ENCODE results near the gene GP1BA.

The GP1BA gene

DNA sequence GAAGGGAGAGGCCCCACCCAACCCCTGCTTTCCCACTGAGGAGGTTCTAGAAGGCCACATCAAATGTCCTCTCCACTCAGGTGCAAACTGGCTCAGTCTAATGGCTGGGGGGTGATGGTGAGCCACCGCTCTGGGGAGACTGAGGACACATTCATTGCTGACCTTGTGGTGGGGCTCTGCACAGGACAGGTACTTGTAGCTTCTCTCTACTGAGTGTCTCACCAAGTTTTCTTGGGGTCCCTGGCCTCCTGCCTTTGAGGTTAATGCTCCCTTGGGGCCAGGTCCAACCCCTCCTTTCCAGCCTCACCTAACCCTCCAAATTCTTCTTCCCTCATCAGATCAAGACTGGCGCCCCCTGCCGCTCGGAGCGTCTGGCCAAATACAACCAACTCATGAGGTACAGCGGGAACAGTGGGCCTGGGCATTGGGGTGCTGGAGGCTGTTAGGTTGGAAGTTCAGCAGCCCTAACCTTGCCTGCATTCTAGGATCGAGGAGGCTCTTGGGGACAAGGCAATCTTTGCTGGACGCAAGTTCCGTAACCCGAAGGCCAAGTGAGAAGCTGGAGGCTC, 24.5 kb downstream of the GP1BA start:
- ChIA-PET POLR2A (no interaction called here), CTCF (interaction anchor here (0.6 to 8.5 kb wide), 7 partner anchors 9 to 51 kb away, joined by 3 to 69 read pairs (median 4); partner anchors contain the start of genes RNF167, SLC25A11 and SPAG7)
- 90% methylated on average over 10 of the region's 10 CpGs for WGBS (ENCODE audit: insufficient coverage)
- Histone ChIP-seq H3K4me3 (ENCODE audit: control insufficient read depth in 1 of 7, extremely low read depth in 1 of 7, insufficient read depth in 4 of 7, low read depth in 2 of 7, low read length in 6 of 7) (no peak overlapping the region), H3K4me1 (ENCODE audit: control extremely low read depth in 1 of 4, control insufficient read depth in 4 of 4, insufficient read depth in 4 of 4, low read length in 3 of 4) (peaks cover 0 to 4% (median 0%) of the 10 kb centered on the region in 4 experiments), H3K9me3 (ENCODE audit: control extremely low read depth in 1 of 5, control insufficient read depth in 4 of 5, insufficient read depth in 2 of 5, low read depth in 1 of 5, low read length in 4 of 5) (no peaks in the 10 kb centered on the region), H3K27me3 (replicated peaks in 2 of 5; ENCODE audit: control insufficient read depth in 4 of 5, insufficient read depth in 5 of 5, low read length in 4 of 5) (no peaks in the 10 kb centered on the region), H3K27ac (ENCODE audit: insufficient read depth in 1 of 2, low read depth in 1 of 2, low read length in 2 of 2, poor library complexity in 1 of 2, severe bottlenecking in 2 of 2) (no peak overlapping the region), H3K36me3 (ENCODE audit: control insufficient read depth in 4 of 4, insufficient read depth in 4 of 4, low read length in 3 of 4) (peaks cover 7 to 22% (median 19%) of the 10 kb centered on the region in 4 experiments)
- DNase-seq: peak in 2 of 3 donors; percentile 54 to 57

DNA sequence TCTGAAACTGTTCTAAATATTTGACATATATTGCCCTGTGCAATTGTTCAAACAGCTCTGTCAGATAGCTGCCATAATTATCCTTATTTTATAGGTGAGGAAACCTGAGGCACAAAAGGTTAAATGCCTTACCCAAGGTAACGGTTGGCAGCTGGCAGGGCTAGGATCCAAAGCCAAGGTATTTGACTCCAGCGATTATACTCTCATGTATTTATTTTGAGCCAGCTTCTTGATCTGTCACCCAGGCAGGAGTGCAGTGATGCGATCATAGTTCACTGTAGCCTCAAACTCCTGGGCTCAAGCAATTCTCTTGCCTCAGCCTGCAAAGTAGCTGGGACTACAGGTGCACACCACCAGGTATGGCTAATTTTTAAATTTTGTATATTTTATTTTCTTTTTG, 26.0 kb downstream of the GP1BA start:
- H3K9me3 ChIP-seq (ENCODE audit: control extremely low read depth in 1 of 5, control insufficient read depth in 4 of 5, insufficient read depth in 2 of 5, low read depth in 1 of 5, low read length in 4 of 5): no peaks in the 10 kb centered on the region
- ChIA-PET POLR2A (no interaction called here), CTCF (interaction anchor here (1.0 to 8.5 kb wide), 4 partner anchors 8 to 49 kb away, joined by 3 to 69 read pairs (median 4); partner anchors contain the start of genes RNF167, SLC25A11 and SPAG7)
- no peaks in the 10 kb centered on the region for H3K4me1 ChIP-seq (ENCODE audit: control extremely low read depth in 1 of 4, control insufficient read depth in 4 of 4, insufficient read depth in 4 of 4, low read length in 3 of 4)
- 94% methylated on average over 3 of the region's 3 CpGs for WGBS (ENCODE audit: insufficient coverage)
- H3K27ac ChIP-seq (ENCODE audit: insufficient read depth in 1 of 2, low read depth in 1 of 2, low read length in 2 of 2, poor library complexity in 1 of 2, severe bottlenecking in 2 of 2): no peak overlapping the region
- no peak overlapping the region for H3K4me3 ChIP-seq (ENCODE audit: control insufficient read depth in 1 of 7, extremely low read depth in 1 of 7, insufficient read depth in 4 of 7, low read depth in 2 of 7, low read length in 6 of 7)
- no peaks in the 10 kb centered on the region for H3K27me3 ChIP-seq (replicated peaks in 2 of 5; ENCODE audit: control insufficient read depth in 4 of 5, insufficient read depth in 5 of 5, low read length in 4 of 5)
- peaks cover 7 to 23% (median 20%) of the 10 kb centered on the region in 4 experiments for H3K36me3 ChIP-seq (ENCODE audit: control insufficient read depth in 4 of 4, insufficient read depth in 4 of 4, low read length in 3 of 4)
- DNase-seq: no peak

DNA sequence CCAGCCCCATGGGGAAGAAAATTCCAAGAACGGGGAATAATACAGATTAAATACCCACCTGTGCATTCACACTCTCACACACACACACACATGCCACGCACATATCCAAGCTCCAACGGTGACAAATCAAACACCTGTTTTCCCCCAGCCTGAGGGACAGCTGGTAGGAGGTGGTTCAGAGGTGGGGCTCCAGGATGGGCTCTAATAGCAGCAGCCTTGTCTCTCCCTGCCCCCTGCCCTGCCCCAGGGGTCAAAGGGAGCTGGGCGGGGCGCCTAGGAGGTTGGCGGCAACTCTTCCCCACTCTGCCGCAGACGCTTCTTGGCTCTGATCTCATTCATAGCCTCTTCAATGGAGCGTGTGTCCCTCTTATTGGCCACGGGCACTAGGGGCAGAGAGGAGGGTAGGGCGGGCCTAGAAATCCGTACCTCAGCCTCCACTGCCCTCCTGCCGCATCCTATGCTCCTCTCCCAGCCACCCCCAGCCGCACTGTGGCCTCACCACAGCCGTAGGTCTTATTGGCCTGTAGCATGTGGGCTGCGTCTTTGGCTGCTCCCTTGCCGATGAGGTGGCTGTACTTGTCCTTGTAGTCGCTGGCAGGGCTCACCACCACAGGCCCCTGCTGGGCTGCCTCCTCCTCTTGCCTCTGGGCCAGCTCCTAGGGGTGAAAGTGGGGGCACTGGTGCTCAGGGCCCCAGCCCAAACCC, 27.3 kb downstream of the GP1BA start:
- WGBS (ENCODE audit: insufficient coverage): 98% methylated on average over 7 of the region's 18 CpGs
- Histone ChIP-seq H3K4me3 (ENCODE audit: control insufficient read depth in 1 of 7, extremely low read depth in 1 of 7, insufficient read depth in 4 of 7, low read depth in 2 of 7, low read length in 6 of 7) (no peak overlapping the region), H3K27me3 (replicated peaks in 2 of 5; ENCODE audit: control insufficient read depth in 4 of 5, insufficient read depth in 5 of 5, low read length in 4 of 5) (no peaks in the 10 kb centered on the region), H3K27ac (ENCODE audit: insufficient read depth in 1 of 2, low read depth in 1 of 2, low read length in 2 of 2, poor library complexity in 1 of 2, severe bottlenecking in 2 of 2) (no peak overlapping the region), H3K9me3 (ENCODE audit: control extremely low read depth in 1 of 5, control insufficient read depth in 4 of 5, insufficient read depth in 2 of 5, low read depth in 1 of 5, low read length in 4 of 5) (no peaks in the 10 kb centered on the region), H3K4me1 (ENCODE audit: control extremely low read depth in 1 of 4, control insufficient read depth in 4 of 4, insufficient read depth in 4 of 4, low read length in 3 of 4) (no peaks in the 10 kb centered on the region), H3K36me3 (ENCODE audit: control insufficient read depth in 4 of 4, insufficient read depth in 4 of 4, low read length in 3 of 4) (peaks cover 7 to 23% (median 20%) of the 10 kb centered on the region in 4 experiments)
- ChIA-PET POLR2A (no interaction called here), CTCF (interaction anchor here (1.2 to 8.5 kb wide), 4 partner anchors 7 to 23 kb away, joined by 3 to 69 read pairs (median 3); partner anchors contain the start of genes PFN1 and SPAG7)
- DNase-seq: no peak

DNA sequence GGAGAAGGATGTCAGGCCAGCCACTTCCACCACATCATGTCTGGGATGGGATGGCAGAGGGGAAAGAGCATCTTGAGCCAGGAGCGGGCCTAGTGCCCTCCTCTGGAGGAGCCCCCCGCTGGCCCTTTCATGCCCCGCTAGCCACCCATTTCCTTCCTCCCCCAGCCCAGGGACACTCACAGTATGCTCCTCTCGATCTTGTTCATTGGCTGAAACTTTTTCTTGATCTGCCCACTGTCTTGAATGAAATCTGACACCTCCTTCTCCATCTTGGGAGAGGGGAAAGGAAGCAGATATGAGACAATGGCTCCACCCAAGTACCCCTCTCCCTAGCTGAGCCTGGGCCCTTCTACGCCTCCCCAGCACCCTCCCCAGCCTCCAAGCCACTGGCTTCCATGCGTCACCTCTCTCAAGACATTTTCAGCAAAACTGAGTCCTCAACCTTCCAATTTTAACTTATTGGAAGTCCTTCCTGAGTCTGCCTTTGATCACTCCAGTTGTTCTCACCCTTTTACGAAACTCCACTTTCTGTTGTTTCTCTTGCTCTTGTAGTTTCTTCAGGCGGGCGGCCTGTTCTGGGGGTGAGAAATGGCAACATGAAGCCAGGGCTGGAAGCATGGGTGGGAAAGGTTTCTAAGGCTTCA, 28.3 kb downstream of the GP1BA start:
- Histone ChIP-seq H3K27ac (ENCODE audit: insufficient read depth in 1 of 2, low read depth in 1 of 2, low read length in 2 of 2, poor library complexity in 1 of 2, severe bottlenecking in 2 of 2) (no peak overlapping the region), H3K4me1 (ENCODE audit: control extremely low read depth in 1 of 4, control insufficient read depth in 4 of 4, insufficient read depth in 4 of 4, low read length in 3 of 4) (peaks cover 0 to under 1% (median 0%) of the 10 kb centered on the region in 4 experiments), H3K27me3 (replicated peaks in 2 of 5; ENCODE audit: control insufficient read depth in 4 of 5, insufficient read depth in 5 of 5, low read length in 4 of 5) (no peaks in the 10 kb centered on the region), H3K36me3 (ENCODE audit: control insufficient read depth in 4 of 4, insufficient read depth in 4 of 4, low read length in 3 of 4) (peaks cover 7 to 23% (median 20%) of the 10 kb centered on the region in 4 experiments), H3K4me3 (ENCODE audit: control insufficient read depth in 1 of 7, extremely low read depth in 1 of 7, insufficient read depth in 4 of 7, low read depth in 2 of 7, low read length in 6 of 7) (no peak overlapping the region), H3K9me3 (ENCODE audit: control extremely low read depth in 1 of 5, control insufficient read depth in 4 of 5, insufficient read depth in 2 of 5, low read depth in 1 of 5, low read length in 4 of 5) (no peaks in the 10 kb centered on the region)
- ChIA-PET CTCF (interaction anchor here (1.2 kb wide), 2 partner anchors 12 to 24 kb away, joined by 3 read pairs; partner anchors contain the start of gene PFN1), POLR2A (no interaction called here)
- DNase-seq: no peak
- WGBS (ENCODE audit: insufficient coverage): 89% methylated on average over 5 of the region's 9 CpGs

DNA sequence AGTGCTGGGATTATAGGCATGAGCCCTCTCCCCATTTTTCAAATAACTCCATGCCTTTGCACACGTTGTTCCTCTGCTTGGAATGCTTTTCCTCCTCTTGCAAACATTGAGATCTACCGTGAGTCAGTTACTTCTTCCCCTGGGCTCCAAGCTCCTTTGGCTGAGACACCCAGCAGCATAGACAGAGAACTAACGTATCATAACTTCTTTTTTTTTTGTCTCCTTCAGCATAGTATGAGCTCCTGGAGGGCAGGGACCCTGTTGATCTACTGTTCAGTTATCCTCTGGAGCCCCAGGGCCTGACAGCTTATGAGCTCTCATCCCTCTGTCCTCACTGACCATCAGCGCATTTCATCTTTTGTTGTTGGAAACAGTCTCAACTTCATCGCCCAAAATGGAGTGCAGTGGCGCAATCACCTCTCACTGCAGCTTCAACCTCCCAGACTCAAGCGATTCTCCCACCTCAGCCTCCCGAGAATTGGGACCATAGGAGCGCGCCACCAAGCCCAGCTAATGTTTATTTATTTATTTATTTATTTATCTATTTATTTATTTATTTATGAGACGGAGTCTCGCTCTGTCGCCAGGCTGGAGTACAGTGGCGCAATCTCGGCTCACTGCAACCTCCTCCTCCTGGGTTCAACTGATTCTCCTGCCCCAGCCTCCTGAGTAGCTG, 33.4 kb downstream of the GP1BA start:
- no peak overlapping the region for H3K27ac ChIP-seq (ENCODE audit: insufficient read depth in 1 of 2, low read depth in 1 of 2, low read length in 2 of 2, poor library complexity in 1 of 2, severe bottlenecking in 2 of 2)
- over 99% methylated on average over 9 of the region's 15 CpGs for WGBS (ENCODE audit: insufficient coverage)
- no peaks in the 10 kb centered on the region for H3K9me3 ChIP-seq (ENCODE audit: control extremely low read depth in 1 of 5, control insufficient read depth in 4 of 5, insufficient read depth in 2 of 5, low read depth in 1 of 5, low read length in 4 of 5)
- CTCF ChIA-PET: interaction anchor here (1.3 to 7.1 kb wide), 4 partner anchors 10 to 62 kb away, joined by 4 to 69 read pairs (median 29); partner anchors contain the start of genes CAMTA2, CHRNE and ENO3
- H3K36me3 ChIP-seq (ENCODE audit: control insufficient read depth in 4 of 4, insufficient read depth in 4 of 4, low read length in 3 of 4): peaks cover 5 to 19% (median 11%) of the 10 kb centered on the region in 4 experiments
- DNase-seq: no peak
- H3K4me1 ChIP-seq (ENCODE audit: control extremely low read depth in 1 of 4, control insufficient read depth in 4 of 4, insufficient read depth in 4 of 4, low read length in 3 of 4): peaks cover 6 to 28% (median 21%) of the 10 kb centered on the region in 4 experiments
- H3K4me3 ChIP-seq (ENCODE audit: control insufficient read depth in 1 of 7, extremely low read depth in 1 of 7, insufficient read depth in 4 of 7, low read depth in 2 of 7, low read length in 6 of 7): no peak overlapping the region
- no peaks in the 10 kb centered on the region for H3K27me3 ChIP-seq (replicated peaks in 2 of 5; ENCODE audit: control insufficient read depth in 4 of 5, insufficient read depth in 5 of 5, low read length in 4 of 5)
- POLR2A ChIA-PET: interaction anchor here (0.6 to 1.8 kb wide), 2 partner anchors 56 to 329 kb away, joined by 3 to 6 read pairs; no protein-coding TSS in a partner anchor

DNA sequence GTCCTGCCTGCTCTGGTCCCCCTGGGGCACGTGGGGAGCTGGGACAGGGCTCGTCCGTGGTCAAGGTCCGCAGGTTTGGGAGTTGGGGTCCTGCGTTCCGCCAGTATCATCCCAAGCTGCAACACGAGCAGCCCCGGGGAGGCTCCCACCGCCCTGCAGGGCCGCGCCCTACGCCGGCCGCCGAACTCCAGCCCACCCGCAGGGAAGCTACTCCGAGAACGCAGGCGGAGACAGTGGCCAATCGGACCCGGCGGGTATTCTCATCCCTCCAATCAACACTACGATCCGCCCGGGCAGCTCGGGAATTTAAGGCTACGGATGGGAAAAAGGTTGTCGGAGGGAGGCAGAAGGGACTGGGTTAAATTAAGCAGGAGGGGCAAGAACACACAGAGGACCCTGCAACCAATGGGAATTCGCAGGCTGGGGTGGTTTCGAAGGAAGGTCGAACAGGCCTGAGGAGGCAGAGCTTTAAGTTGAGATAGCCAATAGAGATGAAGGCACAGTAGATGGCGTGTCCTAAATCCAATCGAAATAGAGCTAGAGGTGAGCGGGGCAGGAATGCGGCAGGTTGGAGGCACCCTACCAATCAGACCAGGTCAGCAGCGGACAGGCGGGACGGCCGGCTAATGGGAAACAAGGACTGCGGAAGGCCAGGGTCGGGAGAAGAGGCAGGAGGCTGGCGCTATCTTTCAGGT, 34.9 kb downstream of the GP1BA start:
- H3K4me3 ChIP-seq (ENCODE audit: control insufficient read depth in 1 of 7, extremely low read depth in 1 of 7, insufficient read depth in 4 of 7, low read depth in 2 of 7, low read length in 6 of 7): peak overlapping the region; percentile 80 to 94 (median 89)
- ChIA-PET POLR2A (interaction anchor here (0.8 to 2.7 kb wide), 6 partner anchors 19 to 68 kb away, joined by 3 to 13 read pairs (median 4); partner anchors contain the start of genes C17orf107, PFN1, RNF167 and SLC25A11), CTCF (interaction anchor here (0.8 to 7.1 kb wide), 13 partner anchors 11 to 65 kb away, joined by 3 to 69 read pairs (median 5); partner anchors contain the start of genes CAMTA2, CHRNE and ENO3)
- peaks cover 2 to 22% (median 13%) of the 10 kb centered on the region in 4 experiments for H3K36me3 ChIP-seq (ENCODE audit: control insufficient read depth in 4 of 4, insufficient read depth in 4 of 4, low read length in 3 of 4)
- DNase-seq: peak; percentile 100
- 0% methylated on average over 32 of the region's 42 CpGs for WGBS (ENCODE audit: insufficient coverage)
- no peaks in the 10 kb centered on the region for H3K9me3 ChIP-seq (ENCODE audit: control extremely low read depth in 1 of 5, control insufficient read depth in 4 of 5, insufficient read depth in 2 of 5, low read depth in 1 of 5, low read length in 4 of 5)
- H3K4me1 ChIP-seq (ENCODE audit: control extremely low read depth in 1 of 4, control insufficient read depth in 4 of 4, insufficient read depth in 4 of 4, low read length in 3 of 4): peaks cover 6 to 28% (median 21%) of the 10 kb centered on the region in 4 experiments
- H3K27me3 ChIP-seq (replicated peaks in 2 of 5; ENCODE audit: control insufficient read depth in 4 of 5, insufficient read depth in 5 of 5, low read length in 4 of 5): no peaks in the 10 kb centered on the region
- peak overlapping the region; percentile 81 to 88 for H3K27ac ChIP-seq (ENCODE audit: insufficient read depth in 1 of 2, low read depth in 1 of 2, low read length in 2 of 2, poor library complexity in 1 of 2, severe bottlenecking in 2 of 2)
